Upper lobe of left lung (tissue), 4 donors: Measurements from ENCODE around the gene TSPAN12.

Source experiments
- POLR2A ChIP-seq, 4 donors: fragments of 450-650 bp; IDR thresholded peaks; one replicate each; pipeline ENCODE4 v1.5.1; 2016 to 2017; ENCODE audit warnings: antibody characterized with exemption in 4 of 4, mild to moderate bottlenecking in 2 of 4
- TF ChIP-seq, protein P1 (sequence below), 6 experiments: fragments of 450-650 bp in 4 of 6; fragments of 200-600 bp in 2 of 6; sonication (generic) in 2 of 6; IDR thresholded peaks; one replicate each; pipeline ENCODE4 v1.5.1; 2016 to 2019; ENCODE audit warnings: antibody characterized with exemption in 6 of 6

DNA sequence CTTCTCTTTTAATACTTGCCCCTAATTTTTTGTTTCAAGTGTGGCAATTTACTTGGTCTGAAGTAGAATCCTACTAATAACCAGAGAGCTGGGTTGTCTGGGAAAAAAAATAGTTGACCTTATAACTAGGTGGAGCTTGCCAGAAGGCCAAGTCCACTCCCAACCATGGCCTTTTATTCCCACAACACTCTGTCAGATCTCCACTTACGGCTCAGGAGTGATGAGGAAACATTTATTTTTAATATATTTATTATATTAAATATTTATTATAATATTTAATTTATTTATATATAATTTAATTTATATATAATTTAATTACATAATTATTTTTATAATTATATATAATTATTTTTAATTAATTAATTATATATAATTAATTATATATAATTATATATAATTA, 58.8 kb downstream of the TSPAN12 start:
- TF ChIP-seq, protein P1, sequence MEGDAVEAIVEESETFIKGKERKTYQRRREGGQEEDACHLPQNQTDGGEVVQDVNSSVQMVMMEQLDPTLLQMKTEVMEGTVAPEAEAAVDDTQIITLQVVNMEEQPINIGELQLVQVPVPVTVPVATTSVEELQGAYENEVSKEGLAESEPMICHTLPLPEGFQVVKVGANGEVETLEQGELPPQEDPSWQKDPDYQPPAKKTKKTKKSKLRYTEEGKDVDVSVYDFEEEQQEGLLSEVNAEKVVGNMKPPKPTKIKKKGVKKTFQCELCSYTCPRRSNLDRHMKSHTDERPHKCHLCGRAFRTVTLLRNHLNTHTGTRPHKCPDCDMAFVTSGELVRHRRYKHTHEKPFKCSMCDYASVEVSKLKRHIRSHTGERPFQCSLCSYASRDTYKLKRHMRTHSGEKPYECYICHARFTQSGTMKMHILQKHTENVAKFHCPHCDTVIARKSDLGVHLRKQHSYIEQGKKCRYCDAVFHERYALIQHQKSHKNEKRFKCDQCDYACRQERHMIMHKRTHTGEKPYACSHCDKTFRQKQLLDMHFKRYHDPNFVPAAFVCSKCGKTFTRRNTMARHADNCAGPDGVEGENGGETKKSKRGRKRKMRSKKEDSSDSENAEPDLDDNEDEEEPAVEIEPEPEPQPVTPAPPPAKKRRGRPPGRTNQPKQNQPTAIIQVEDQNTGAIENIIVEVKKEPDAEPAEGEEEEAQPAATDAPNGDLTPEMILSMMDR (IDR thresholded peaks at IDR 0.05) = no peak
- TF ChIP-seq POLR2A (IDR thresholded peaks at IDR 0.05) = no peak
